WTC11 (cell line): ENCODE measurements around the gene KLK6. TPM values are rescaled to one million over a fixed set of nuclear protein-coding genes. Genes with fewer than 3 reads are reported as not detected.

Experiments
- ATAC-seq: fragments of 200-7000 bp; cut with Tn5 transposase; 2 replicates; pipeline ENCODE4 v1.10.0; 2021; ENCODE audit warnings: mild to moderate bottlenecking, moderate library complexity
- CTCF ChIA-PET: fragments of 300-600 bp; sonication (Branson Sonifier 250); formaldehyde crosslinking; loops from one replicate; lab custom pipeline; 2021; ENCODE audit warnings: antibody characterized with exemption; lab: Charles Lee
- POLR2A ChIA-PET: fragments of 350-600 bp; sonication (Branson Sonifier 250); formaldehyde crosslinking; loops from one replicate; lab custom pipeline; 2021; ENCODE audit warnings: antibody characterized with exemption; lab: Charles Lee
- DNase-seq: peaks from one replicate; pipeline ENCODE4 v3.0.0; 2021; ENCODE audit warnings: low spot score
- H3K27ac Mint-ChIP-seq: 2 replicates; pipeline ENCODE4 v1.8.0; 2021; ENCODE audit warnings: mixed read lengths
- H3K27me3 Mint-ChIP-seq: 2 replicates; pipeline ENCODE4 v1.8.0; 2021; ENCODE audit warnings: low read depth, mild to moderate bottlenecking, moderate library complexity, mixed read lengths
- H3K36me3 Mint-ChIP-seq: 2 replicates; pipeline ENCODE4 v1.8.0; 2021; ENCODE audit warnings: mixed read lengths
- H3K4me1 Mint-ChIP-seq: 2 replicates; pipeline ENCODE4 v1.8.0; 2022; ENCODE audit warnings: mixed read lengths
- H3K4me3 Mint-ChIP-seq: 2 replicates; pipeline ENCODE4 v1.8.0; 2021; ENCODE audit warnings: mild to moderate bottlenecking, moderate library complexity, mixed read lengths
- H3K9me3 Mint-ChIP-seq: 2 replicates; pipeline ENCODE4 v1.8.0; 2021; ENCODE audit warnings: mixed read lengths
- ATF1 ChIP-seq: sonication (generic); formaldehyde crosslinking; IDR thresholded peaks from 2 replicates; pipeline ENCODE4 v1.8.1; 2023; ENCODE audit warnings: mild to moderate bottlenecking, moderate library complexity, missing genetic modification reagents
- ATF2 ChIP-seq: sonication (generic); formaldehyde crosslinking; IDR thresholded peaks from 2 replicates; pipeline ENCODE4 v1.8.1; 2022; ENCODE audit warnings: low read depth, missing genetic modification reagents, borderline replicate concordance
- CREB1 ChIP-seq: sonication (generic); formaldehyde crosslinking; IDR thresholded peaks from 2 replicates; pipeline ENCODE4 v1.8.0; 2023; ENCODE audit warnings: mild to moderate bottlenecking, missing genetic modification reagents
- CTCF ChIP-seq: fragments of 200-600 bp; IDR thresholded peaks from 2 replicates; pipeline ENCODE4 v1.8.0; 2022; ENCODE audit warnings: antibody characterized with exemption
- E2F1 ChIP-seq: sonication (generic); formaldehyde crosslinking; IDR thresholded peaks from 2 replicates; pipeline ENCODE4 v1.8.0; 2022; ENCODE audit warnings: mild to moderate bottlenecking, missing genetic modification reagents
- ELF4 ChIP-seq: sonication (generic); formaldehyde crosslinking; IDR thresholded peaks from 2 replicates; pipeline ENCODE4 v1.8.1; 2022; ENCODE audit warnings: low read depth, mild to moderate bottlenecking, moderate library complexity, missing genetic modification reagents
- FOXP4 ChIP-seq: sonication (generic); formaldehyde crosslinking; IDR thresholded peaks from 2 replicates; pipeline ENCODE4 v1.8.0; 2022; ENCODE audit warnings: mild to moderate bottlenecking, missing genetic modification reagents
- GABPB1 ChIP-seq: sonication (generic); formaldehyde crosslinking; IDR thresholded peaks from 2 replicates; pipeline ENCODE4 v1.8.1; 2023; ENCODE audit warnings: mild to moderate bottlenecking, missing genetic modification reagents
- GTF2I ChIP-seq: fragments of 250-450 bp; sonication (Bioruptor Pico); conservative IDR thresholded peaks from 2 replicates; pipeline ENCODE4 v1.4.0; 2021; ENCODE audit warnings: mild to moderate bottlenecking
- HMGXB4 ChIP-seq: sonication (generic); formaldehyde crosslinking; IDR thresholded peaks from 2 replicates; pipeline ENCODE4 v1.8.1; 2023; ENCODE audit warnings: mild to moderate bottlenecking, moderate library complexity, missing genetic modification reagents
- IRF1 ChIP-seq: sonication (generic); formaldehyde crosslinking; IDR thresholded peaks from 2 replicates; pipeline ENCODE4 v1.8.0; 2023; ENCODE audit warnings: missing genetic modification reagents
- JUN ChIP-seq: sonication (generic); formaldehyde crosslinking; IDR thresholded peaks from 2 replicates; pipeline ENCODE4 v1.8.0; 2023; ENCODE audit warnings: mild to moderate bottlenecking, missing genetic modification reagents
- MXD4 ChIP-seq: fragments of 250-450 bp; sonication (Bioruptor Pico); IDR thresholded peaks from 2 replicates; pipeline ENCODE4 v1.8.0; 2021; ENCODE audit warnings: mild to moderate bottlenecking, moderate library complexity, borderline replicate concordance
- NFYB ChIP-seq: sonication (generic); formaldehyde crosslinking; conservative IDR thresholded peaks from 2 replicates; pipeline ENCODE4 v1.8.0; 2022; ENCODE audit warnings: low read depth, missing genetic modification reagents
- NR3C1 ChIP-seq: sonication (generic); formaldehyde crosslinking; conservative IDR thresholded peaks from 2 replicates; pipeline ENCODE4 v1.8.1; 2023; ENCODE audit warnings: low read depth, mild to moderate bottlenecking, missing genetic modification reagents
- RORB ChIP-seq: fragments of 250-450 bp; sonication (Bioruptor Pico); IDR thresholded peaks from 2 replicates; pipeline ENCODE4 v1.9.0; 2021; ENCODE audit warnings: mild to moderate bottlenecking
- SMAD3 ChIP-seq: sonication (generic); formaldehyde crosslinking; IDR thresholded peaks from 2 replicates; pipeline ENCODE4 v1.8.0; 2022; ENCODE audit warnings: missing genetic modification reagents, mild to moderate bottlenecking, borderline replicate concordance
- ZBTB21 ChIP-seq: sonication (generic); formaldehyde crosslinking; IDR thresholded peaks from 2 replicates; pipeline ENCODE4 v1.8.1; 2023; ENCODE audit warnings: mild to moderate bottlenecking, missing genetic modification reagents, borderline replicate concordance
- ZNF138 ChIP-seq: sonication (generic); formaldehyde crosslinking; conservative IDR thresholded peaks from 2 replicates; pipeline ENCODE4 v1.8.1; 2022; ENCODE audit warnings: mild to moderate bottlenecking, moderate library complexity, missing genetic modification reagents
- ZNF232 ChIP-seq: sonication (generic); formaldehyde crosslinking; IDR thresholded peaks from 2 replicates; pipeline ENCODE4 v1.8.0; 2022; ENCODE audit warnings: mild to moderate bottlenecking, missing genetic modification reagents
- ZNF396 ChIP-seq: fragments of 250-450 bp; sonication (Bioruptor Pico); IDR thresholded peaks from 2 replicates; pipeline ENCODE4 v1.8.0; 2021; ENCODE audit warnings: mild to moderate bottlenecking, moderate library complexity, borderline replicate concordance
- ZNF416 ChIP-seq: fragments of 250-450 bp; sonication (Bioruptor Pico); IDR thresholded peaks from 2 replicates; pipeline ENCODE4 v1.9.0; 2021; ENCODE audit warnings: mild to moderate bottlenecking, inconsistent platforms
- ZNF512 ChIP-seq: sonication (generic); formaldehyde crosslinking; IDR thresholded peaks from 2 replicates; pipeline ENCODE4 v1.8.1; 2022; ENCODE audit warnings: missing genetic modification reagents, borderline replicate concordance
- ZNF671 ChIP-seq: fragments of 250-450 bp; sonication (Bioruptor Pico); IDR thresholded peaks from 2 replicates; pipeline ENCODE4 v1.8.0; 2021; ENCODE audit warnings: mild to moderate bottlenecking
- total RNA-seq: library from RNA; stranded (reverse); gene quantifications from 3 replicates; pipeline ENCODE4 v1.2.3, GENCODE V29; 2021

Gene KLK6
- total RNA-seq, 1 experiment from 2014 or later: 0.52 TPM

GRCh38 chr19:50912102-50912599, 57.2 kb downstream of the KLK6 start:
- no peak for ATAC-seq
- no peak for DNase-seq

GRCh38 chr19:50911206-50912101, 57.9 kb downstream of the KLK6 start, which contains the start of gene KLK4:
KLK4 (minus strand) TSS chr19:50911395; CDS start chr19:50910738, 657 bp downstream.
- ChIA-PET POLR2A (no interaction called here), CTCF (interaction anchor here (1.0 to 2.3 kb wide), 3 partner anchors 10 to 110 kb away, joined by 3 to 18 read pairs (median 6); no protein-coding TSS in a partner anchor)
- peak within 1 kb of the TSS; percentile 5; the same call in 1 of the 2 replicates for H3K4me3 Mint-ChIP-seq
- H3K4me1 Mint-ChIP-seq: peaks cover 20% of the 10 kb centered on the region
- peaks cover 22% of the 10 kb centered on the region for H3K27me3 Mint-ChIP-seq
- no peaks in the 10 kb centered on the region for H3K36me3 Mint-ChIP-seq
- ATAC-seq (no peak), DNase-seq (no peak)
- H3K27ac Mint-ChIP-seq: no peak within 1 kb of the TSS; the same call in 1 of the 2 replicates
- no peaks in the 10 kb centered on the region for H3K9me3 Mint-ChIP-seq
- TF ChIP-seq JUN (no peak), IRF1 (CRISPR knock-in tag) (no peak), ATF2 (CRISPR knock-in tag) (no peak), CTCF (no peak), E2F1 (no peak), GTF2I (CRISPR knock-in tag) (no peak), RORB (CRISPR knock-in tag) (no peak), ELF4 (CRISPR knock-in tag) (no peak)

More at GRCh38 chr19:50912102-50912599, 57.2 kb downstream of the KLK6 start:
- POLR2A ChIA-PET: no interaction called here
- TF ChIP-seq SMAD3 (no peak), ZBTB21 (CRISPR knock-in tag) (no peak), GTF2I (CRISPR knock-in tag) (no peak), ZNF232 (no peak), MXD4 (CRISPR knock-in tag) (no peak), HMGXB4 (CRISPR knock-in tag) (no peak), ATF1 (no peak), FOXP4 (CRISPR knock-in tag) (no peak), ZNF416 (no peak), ZNF671 (CRISPR knock-in tag) (no peak), ZNF512 (CRISPR knock-in tag) (no peak), GABPB1 (no peak), ZNF138 (CRISPR knock-in tag) (no peak), CREB1 (CRISPR knock-in tag) (no peak), ZNF396 (CRISPR knock-in tag) (no peak), NFYB (CRISPR knock-in tag) (no peak), NR3C1 (CRISPR knock-in tag) (no peak)
- H3K36me3 Mint-ChIP-seq: no peaks in the 10 kb centered on the region
- H3K9me3 Mint-ChIP-seq: no peaks in the 10 kb centered on the region
- CTCF ChIA-PET: interaction anchor here (1.0 to 2.3 kb wide), 3 partner anchors 10 to 109 kb away, joined by 3 to 18 read pairs (median 6); no protein-coding TSS in a partner anchor
- peaks cover 20% of the 10 kb centered on the region for H3K4me1 Mint-ChIP-seq
- peaks cover 25% of the 10 kb centered on the region for H3K27me3 Mint-ChIP-seq
- no peak overlapping the region; the same call in 1 of the 2 replicates for H3K4me3 Mint-ChIP-seq
- H3K27ac Mint-ChIP-seq: no peak overlapping the region
